HUDEP-2 (cell line): ENCODE data around the gene AQP7.
"Not testable (repeated sequence)": the region's sequence is repeated elsewhere in the genome, so short reads cannot be mapped to it uniquely, and the experiment has no call there.

ENCODE experiments used
- DNase-seq, 76 experiments: peaks; one replicate each; lab custom pipeline; 2025; ENCODE audit not compliant: unreplicated experiment in 76 of 76; lab: John Stamatoyannopoulos, UW

Gene AQP7

DNA sequence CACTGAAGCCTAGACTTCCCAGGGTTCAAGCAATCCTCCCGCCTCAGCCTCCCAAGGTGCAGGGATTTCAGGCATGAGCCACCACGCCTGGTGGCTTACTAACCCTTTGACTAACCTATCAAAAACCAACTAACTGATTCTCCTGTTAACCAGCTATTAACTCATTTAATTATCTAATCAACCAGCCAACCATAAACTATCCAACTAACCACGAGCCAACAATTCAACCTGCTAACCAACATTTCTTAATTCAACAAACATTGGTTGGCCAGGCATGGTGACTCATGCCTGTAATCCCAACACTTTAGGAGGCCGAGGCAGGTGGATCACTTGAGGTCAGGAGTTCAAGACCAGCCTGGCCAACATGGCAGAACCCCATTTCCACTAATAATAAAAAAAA, 3.3 kb downstream of the AQP7 start:
- DNase-seq = not testable (repeated sequence)

DNA sequence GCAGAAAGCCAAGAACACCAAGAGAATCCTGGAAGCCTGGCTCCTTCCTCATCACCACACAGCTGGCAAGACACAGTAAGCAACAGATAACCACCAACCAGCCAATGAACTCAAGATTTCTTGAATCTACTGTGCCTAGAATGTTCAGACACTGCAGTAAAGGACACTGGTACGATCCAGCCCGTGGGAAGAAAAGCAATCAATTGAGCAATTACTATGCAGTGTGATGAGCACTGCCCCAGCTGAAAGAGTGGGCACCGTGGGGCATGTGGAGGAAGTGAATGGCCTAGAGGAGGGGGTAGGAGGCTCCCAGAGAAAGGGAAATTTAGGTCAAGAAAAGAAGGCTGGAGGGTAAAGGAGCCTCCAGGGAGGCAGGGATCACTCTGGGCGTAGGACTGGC, 4.6 kb downstream of the AQP7 start:
- DNase-seq = not testable (repeated sequence)

DNA sequence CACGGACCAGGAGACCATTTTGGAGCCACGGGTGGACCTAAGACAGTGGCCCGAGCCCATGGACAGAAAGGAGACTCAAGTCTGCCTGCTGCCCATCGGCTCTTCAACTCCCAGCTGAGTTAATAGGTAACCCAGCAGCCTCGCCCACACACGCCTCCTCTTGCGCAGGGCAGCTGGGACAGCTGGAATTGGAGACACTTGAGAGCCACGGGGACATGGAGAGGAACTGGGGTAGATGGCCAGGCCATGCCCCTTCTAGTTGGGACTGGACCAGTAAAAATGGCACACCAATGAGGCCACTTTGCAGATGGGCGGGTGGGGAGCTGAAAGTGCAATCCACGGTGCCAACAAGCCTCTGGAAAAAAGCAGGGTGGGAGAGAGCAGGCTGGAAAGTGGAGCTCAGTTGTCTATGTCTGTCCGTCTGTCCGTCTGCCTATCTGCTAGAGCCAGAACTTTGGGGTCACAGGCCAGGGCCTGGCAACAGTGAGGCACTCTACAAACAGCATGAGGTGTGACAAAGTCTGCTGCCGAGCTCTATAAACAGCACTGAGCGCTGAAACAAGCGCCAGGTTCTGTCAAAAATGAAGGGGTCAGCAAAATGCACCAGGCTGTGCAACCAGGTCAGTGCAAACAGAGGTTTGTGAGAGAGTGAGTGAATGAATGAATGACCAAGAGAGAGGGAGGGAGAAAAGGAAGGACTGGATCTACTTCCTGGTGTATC, 7.0 kb downstream of the AQP7 start:
- not testable (repeated sequence) for DNase-seq

DNA sequence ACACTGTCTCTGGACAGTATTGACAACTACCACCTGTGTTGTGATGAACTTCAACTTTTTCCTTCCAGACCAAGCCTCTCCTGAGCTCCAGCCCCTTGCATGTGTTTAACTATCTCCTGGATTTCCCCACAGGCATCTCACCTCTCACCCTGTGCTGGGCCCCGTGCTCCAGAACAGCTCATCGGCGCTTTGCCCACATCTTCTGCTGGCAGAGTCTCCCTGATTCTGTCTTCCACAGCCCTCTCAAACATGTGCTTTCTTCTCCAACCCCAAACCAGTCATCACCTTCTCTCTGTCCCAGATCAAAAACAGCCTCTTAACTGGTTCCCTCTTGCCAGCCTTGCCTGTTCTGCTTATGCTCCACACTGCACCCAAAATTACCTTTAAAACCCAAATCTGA, 8.4 kb downstream of the AQP7 start:
- DNase-seq = not testable (repeated sequence)

DNA sequence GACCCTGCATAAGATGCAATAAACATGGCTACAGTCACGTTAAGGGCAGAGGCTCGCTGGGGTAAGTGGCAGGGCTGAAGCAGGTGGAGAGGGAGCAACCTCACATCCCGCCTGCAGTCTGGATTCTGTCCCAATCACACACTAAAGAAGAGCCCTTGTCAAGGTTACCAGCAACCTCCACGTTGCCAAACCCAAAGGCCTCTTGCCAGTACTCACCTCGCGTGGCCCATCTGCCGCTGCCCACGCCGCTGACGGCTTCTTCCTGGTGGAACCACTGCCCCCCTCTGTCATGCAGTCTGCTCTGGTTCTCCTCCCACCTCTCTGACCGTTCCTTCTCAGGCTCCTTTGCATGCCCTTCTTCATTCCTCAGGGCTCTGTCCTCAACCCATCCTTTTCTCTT, 8.8 kb downstream of the AQP7 start:
- no peak for DNase-seq

DNA sequence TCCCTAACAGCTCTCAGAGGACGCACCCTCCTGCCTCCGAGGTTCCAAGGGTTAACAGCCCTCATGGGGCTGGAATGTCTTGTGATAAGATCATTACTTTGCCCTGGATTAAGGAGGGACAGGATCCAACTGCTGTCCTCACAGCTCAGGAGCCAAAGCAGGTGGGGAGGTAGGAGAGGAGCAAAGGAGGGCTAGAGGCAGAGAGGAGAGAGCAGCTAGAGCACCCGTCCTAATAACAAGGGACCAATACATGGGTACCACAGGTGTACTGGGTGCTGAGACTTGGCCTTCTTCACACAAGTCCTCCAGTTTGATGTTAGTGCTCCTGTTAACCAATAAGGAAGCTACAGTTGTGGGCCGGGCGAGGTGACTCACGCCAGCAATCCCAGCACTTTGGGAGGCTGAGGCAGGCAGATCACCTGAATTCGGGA, 9.8 kb downstream of the AQP7 start:
- DNase-seq = not testable (repeated sequence)

DNA sequence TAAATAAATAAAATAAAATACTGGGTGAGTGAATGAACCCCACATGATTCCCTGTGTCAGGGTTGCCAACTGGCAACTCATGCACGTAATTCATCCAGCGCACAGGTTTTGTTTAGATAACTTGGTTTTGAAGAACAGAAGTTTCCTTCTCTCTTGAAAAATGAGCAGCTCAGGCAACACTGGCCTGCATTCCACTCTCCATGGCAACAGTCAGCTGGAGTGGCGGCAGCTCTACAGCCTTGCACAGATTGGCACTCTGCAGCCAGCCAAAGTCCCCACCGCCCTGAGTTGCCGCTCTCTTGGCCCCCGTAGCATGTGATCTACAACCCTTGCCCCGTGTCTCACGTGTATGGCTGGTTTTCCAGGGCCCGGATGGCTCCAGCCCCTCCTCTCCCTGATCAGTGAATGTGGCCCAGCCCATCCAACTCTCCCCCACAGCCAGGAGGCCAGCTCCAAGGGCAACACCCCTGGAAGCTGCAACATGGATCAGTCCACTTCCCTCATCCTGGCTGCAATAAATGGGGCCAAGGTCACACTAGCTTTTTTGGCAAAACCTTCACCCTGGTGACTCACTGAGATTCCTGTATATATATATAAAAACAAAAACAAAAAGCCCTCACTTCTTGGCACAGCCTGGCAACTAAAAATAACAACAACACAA, 11.1 kb downstream of the AQP7 start:
- DNase-seq = not testable (repeated sequence)

DNA sequence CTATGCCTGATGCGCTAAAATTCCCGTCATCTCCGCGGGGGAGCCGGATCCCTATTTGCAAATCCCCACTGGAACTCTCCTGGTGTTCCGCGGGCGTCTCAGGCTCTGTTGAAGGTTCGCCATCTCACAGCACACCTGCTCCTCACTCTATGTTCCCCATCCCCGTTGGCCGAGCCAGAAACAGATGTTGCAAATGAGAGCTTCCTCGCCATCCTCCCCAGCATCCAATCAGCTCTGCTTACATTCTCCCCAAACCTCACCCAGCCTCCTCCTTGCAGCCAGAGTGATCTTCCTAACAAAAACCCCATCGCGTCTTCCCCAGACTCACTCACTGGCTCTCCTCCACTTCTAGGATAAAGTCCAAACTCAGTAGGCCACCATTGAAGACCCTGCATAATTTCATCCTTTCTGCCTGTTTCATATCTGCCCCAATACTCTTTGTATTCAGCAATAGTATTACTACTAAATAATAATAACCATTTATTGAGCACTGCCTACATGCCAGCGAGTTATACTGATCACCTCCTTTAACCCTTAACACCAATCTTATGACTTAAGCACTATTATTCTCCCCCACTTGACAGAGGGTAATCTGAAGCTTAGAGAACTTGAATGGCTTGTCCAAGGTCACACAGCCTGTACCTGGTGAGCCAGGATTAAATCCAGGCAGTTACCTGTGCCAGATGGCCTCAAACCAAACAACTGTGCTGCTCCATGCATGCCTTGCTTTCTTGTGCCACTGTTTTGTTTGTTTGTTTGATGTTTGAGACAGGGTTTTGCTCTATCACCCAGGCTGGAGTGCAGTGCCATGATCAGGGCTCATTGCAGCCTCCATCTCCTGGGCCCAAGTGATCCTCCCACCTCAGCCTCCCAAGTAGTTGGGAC, 14.0 kb downstream of the AQP7 start:
- no peak for DNase-seq

DNA sequence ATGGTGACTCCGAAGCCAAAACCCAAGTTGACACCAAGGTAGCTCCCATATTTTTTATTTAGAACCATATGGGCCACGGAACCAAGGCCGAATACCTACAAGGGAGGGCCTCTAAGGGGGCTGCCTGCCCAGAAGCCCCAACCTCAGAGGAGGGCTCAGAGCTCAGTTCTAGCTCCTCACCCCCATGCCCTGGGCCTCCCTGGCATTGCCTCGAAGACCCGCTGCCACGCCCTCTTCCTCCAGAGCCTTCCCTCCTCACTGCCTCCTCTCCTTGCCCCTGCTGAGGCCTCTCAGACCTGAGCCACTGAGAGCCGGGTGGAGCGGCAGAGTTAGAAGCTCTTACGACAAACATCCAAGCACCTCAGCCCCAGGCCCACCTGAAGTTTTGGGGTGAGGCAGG, 15.4 kb downstream of the AQP7 start:
- DNase-seq = not testable (repeated sequence)

DNA sequence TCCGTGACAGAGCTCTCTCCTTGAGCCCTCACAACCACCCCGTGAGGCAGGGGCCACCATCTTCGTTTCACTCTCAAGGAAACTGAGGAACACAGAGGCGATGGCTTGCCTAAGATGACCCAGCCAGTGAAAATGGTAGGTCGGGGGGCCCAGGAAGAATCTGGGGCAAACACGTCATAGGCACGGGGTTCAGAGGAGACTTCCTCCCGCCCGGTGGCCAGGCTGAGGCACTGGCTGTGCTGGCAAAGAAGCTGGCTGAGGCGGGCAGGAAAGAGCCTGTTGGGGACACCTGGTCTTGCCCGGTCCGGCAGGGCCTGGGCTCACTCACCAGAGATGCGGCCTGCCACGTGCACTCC, 15.7 kb downstream of the AQP7 start:
- DNase-seq = not testable (repeated sequence)

DNA sequence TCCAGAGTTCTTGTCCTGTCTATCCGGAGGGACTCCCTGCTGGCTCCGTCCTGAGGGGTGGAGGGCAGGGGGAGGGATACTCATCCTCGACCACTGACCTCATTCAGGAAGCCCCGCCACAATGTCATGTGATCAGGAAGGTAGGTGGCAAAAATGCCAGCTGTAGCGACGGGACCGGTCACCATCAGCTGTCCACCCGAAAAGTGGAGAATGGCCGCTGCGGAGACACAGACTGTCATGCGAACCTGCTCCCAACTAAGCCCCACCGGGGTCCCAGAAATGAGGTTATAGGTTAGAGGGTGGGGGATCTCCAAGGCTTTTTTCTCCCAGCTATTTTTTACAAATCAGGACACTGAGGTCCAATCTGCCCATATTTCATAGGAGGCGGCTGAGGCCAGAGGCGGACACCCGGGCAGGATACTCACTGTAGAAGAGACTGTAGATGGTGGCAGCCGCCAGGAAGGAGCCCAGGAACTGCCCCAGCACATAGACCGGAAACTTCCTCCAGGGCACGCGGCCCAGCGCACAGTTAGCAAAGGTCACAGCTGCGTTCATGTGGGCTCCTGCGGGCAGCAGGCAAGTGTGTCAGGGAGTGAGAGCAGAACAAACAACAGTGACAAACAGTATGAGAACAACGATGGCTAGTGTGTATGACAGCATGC, 16.3 kb downstream of the AQP7 start:
- DNase-seq = not testable (repeated sequence)

DNA sequence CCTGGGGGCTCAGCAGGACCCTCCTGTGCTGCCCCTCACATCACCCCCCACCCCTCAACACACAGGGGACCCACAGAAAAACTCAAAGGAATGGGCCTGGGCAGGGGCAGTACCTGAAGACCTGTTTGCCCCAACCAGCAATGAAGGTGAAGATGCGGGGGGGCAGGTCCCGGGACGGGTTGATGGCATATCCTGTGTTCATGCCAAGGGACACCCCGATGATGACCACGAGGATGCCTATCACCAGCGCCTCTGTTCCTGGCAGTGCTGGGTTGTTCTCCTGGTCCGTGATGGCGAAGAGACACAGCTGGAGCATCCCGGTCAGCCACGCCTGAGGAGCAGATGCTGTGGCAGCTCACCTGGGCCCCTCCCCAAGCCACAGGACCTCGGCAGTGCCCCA, 16.8 kb downstream of the AQP7 start:
- not testable (repeated sequence) for DNase-seq

DNA sequence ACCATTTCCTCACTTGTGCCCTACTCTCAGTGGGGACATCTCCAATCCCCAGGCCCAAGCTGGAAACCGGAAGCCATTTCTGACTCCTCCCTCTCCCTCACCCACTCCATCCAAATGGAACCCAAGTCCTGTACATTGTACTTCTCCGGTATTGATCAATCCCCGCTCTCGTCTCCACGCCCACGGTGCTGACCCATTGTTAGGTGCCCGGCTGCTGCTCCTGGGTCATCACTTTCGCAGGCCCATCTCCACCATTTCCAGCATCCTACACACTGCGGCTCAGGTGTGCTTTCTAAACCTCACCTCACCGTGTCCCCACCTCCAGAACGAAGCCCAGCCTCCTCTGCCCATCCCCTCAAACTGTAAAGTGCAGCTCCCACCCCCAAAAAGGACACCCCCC, 19.0 kb downstream of the AQP7 start:
- not testable (repeated sequence) for DNase-seq

DNA sequence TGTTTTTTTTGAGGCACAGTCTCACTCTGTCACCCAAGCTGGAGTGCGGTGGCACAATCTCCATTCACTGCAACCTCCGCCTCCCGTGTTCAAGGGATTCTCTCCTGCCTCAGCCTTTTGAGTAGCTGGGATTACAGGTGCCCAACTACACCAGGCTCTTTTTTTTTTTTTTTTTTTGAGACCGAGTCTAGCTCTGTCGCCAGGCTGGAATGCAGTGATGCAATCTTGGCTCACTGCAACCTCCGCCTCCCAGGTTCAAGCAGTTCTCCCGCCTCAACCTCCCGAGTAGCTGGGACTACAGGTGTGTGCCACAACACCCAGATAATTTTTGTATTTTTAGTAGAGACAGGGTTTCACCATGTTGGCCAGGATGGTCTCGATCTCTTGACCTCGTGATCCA, 20.0 kb downstream of the AQP7 start:
- DNase-seq = not testable (repeated sequence)

DNA sequence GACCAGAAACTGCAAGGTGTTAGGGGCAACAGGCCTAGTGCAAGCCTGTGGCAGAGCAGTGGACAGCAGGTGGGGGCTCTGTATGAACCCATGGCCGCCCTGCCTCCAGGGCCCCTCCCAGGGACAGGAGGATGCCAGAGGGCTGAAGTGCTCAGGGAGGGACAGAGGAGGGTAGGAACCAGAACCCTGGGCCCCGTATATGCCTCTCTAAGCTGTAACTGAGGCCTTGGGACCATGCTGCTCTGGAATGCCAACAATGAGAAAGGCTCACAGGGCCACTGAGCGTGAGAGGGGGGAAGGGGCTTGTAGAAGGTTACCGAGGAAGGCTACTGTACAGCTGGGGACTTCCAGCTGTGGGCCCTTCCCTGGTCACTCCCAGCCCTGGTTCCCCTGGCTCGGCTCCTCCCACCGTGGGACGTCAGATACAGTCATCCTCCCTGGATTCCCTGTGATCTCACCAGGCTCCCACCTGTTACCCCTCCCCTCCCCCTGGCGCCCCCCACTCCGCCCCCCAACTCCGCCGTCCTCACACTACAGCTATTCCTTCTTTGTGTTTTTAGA, 21.1 kb downstream of the AQP7 start:
- no peak for DNase-seq

DNA sequence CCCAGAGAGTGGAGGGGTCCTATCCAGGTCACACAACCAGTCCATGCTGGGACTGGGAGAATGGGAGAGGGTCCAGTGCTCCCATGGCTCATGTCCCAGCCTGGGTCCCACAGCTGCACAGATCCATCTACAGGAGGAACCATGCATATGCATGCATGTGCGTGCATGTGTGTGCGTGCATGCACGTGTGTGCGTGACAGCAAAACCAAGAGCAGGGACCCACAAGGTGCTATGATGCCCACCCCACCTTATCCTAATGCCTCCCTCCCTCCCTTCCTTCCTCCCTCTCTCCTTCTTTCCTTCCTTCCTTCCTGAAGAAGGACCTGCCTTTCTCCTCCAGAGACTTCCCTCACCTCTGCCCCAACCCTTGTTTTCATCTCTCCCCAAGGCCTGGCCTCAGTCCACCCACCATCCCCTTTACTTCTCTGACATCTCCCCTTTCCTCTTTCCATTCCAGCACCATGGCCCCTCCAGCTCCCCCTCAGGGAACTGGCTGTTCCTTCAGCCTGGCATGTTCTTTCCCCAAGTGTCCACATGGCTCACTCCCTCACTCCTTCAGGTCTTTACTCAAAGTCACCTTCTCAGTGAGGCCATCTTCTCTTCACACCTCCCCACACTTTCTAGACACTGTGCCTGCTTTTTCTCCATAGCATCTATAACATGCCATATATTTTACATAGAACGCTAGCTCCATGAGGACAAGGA, 21.8 kb downstream of the AQP7 start:
- DNase-seq = no peak

DNA sequence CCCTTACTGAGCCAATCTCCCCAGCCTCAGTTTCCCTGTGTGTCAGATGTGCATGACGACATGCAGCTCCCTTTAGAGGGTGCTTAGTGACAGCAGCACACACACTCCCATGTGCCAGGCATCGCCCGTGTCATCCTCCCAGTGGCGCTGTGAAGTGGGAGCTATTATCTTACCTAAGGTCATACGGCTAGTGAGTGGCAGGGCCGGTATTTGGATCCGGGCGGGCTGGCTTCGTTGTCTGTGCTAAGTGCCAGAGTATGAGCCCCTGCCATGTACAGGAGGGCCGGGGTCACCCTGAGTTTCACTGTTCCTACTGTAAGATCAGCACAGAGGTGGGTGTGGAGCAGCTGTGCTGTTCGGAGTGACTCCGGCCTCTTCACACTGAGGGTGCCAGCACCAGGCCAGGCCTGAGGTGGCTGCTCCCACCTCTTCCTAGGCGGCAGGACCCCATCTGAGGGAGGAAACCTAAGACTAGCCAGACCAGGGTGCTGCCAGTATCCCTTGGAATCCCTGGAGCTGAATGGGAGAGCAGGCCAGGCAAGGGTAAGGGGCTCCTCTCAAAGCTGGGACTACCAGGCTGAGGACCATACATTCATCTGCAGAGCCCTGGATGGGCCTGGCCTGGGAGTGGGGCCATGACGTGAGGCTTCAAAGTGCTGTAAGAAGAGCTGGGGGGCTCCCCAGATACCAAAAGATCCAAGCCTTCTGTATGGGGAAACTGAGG, 22.5 kb downstream of the AQP7 start:
- DNase-seq = no peak

DNA sequence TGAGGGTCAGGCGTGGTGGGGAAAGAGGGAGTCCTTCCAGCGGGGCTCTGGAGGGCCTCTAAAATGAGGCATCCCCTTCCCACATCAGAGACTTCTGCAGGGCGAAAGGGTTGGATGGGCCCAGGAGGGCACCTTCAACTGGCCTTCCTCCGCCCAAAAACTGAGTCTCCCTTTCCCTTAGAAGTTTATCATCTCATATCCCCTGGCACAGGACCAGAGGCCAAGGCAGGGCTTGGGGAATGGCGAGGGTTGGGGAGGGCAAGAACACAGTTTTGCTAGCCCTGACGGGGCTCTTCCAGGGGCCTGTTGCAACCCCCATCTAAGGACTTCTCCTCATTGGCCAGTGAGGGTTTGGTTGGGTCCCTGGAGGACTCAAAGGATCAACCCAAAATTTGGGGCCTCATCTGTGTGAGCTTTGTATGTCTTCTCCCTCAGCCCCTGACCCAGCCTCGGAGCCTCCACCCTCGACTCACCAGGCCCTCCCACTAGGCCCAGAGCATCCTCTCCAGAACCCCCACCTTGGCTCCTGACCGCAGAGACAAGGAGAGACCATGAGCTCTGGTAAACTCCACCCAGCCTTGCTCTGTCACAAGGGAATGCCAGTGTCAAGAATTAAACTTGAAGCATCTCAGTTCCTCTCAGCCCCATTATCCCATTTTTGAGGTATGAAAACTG, 24.1 kb downstream of the AQP7 start:
- DNase-seq = no peak
